ENCODE measurements around the gene BPIFB3. TPM values are rescaled to one million over a fixed set of nuclear protein-coding genes. Genes with fewer than 3 reads are reported as not detected.

Gene BPIFB3
- polyA plus RNA-seq, 1 experiment = not detected

GRCh38 chr20:33025318-33025876 is 28.3 kb upstream of the BPIFB3 start:
- Histone ChIP-seq H3K27me3 (ENCODE audit: control insufficient read depth, insufficient read depth, low read length) (0 out of 2 replicates have a peak, but pooled peaks cover 2% of the 10 kb centered on the region), H3K36me3 (ENCODE audit: control insufficient read depth, insufficient read depth, low read length) (no peaks in the 10 kb centered on the region), H3K4me3 (ENCODE audit: low read depth, low read length) (no peak overlapping the region)
- ChIA-PET CTCF (no interaction called here), POLR2A (no interaction called here)
- DNase-seq (ENCODE audit: low read depth) = no peak
- TF ChIP-seq CTCF (IDR thresholded peaks at IDR 0.05; ENCODE audit: insufficient read depth, low read depth, low read length) = no peak

GRCh38 chr20:33026072-33026778 is 27.5 kb upstream of the BPIFB3 start:
- no peaks in the 10 kb centered on the region for H3K36me3 ChIP-seq (ENCODE audit: control insufficient read depth, insufficient read depth, low read length)
- H3K4me3 ChIP-seq (ENCODE audit: low read depth, low read length) = no peak overlapping the region
- ChIA-PET CTCF (no interaction called here), POLR2A (no interaction called here)
- no peak for TF ChIP-seq CTCF (IDR thresholded peaks at IDR 0.05; ENCODE audit: insufficient read depth, low read depth, low read length)
- DNase-seq (ENCODE audit: low read depth) = no peak
- 0 out of 2 replicates have a peak, but pooled peaks cover 2% of the 10 kb centered on the region for H3K27me3 ChIP-seq (ENCODE audit: control insufficient read depth, insufficient read depth, low read length)

GRCh38 chr20:33026779-33027759 is 26.6 kb upstream of the BPIFB3 start:
- CTCF ChIA-PET = no interaction called here

GRCh38 chr20:33027769-33028751 is 25.6 kb upstream of the BPIFB3 start:
- Histone ChIP-seq H3K27me3 (ENCODE audit: control insufficient read depth, insufficient read depth, low read length) (0 out of 2 replicates have a peak, but pooled peaks cover 2% of the 10 kb centered on the region), H3K36me3 (ENCODE audit: control insufficient read depth, insufficient read depth, low read length) (no peaks in the 10 kb centered on the region), H3K4me3 (ENCODE audit: low read depth, low read length) (no peak overlapping the region)
- TF ChIP-seq CTCF (IDR thresholded peaks at IDR 0.05; ENCODE audit: insufficient read depth, low read depth, low read length) = no peak
- POLR2A ChIA-PET = no interaction called here
- DNase-seq (ENCODE audit: low read depth) = no peak
- CTCF ChIA-PET = no interaction called here

More at GRCh38 chr20:33026779-33027759, 26.6 kb upstream of the BPIFB3 start:
- POLR2A ChIA-PET = no interaction called here
- no peak overlapping the region for H3K4me3 ChIP-seq (ENCODE audit: low read depth, low read length)
- no peak for TF ChIP-seq CTCF (IDR thresholded peaks at IDR 0.05; ENCODE audit: insufficient read depth, low read depth, low read length)
- no peaks in the 10 kb centered on the region for H3K36me3 ChIP-seq (ENCODE audit: control insufficient read depth, insufficient read depth, low read length)
- 0 out of 2 replicates have a peak, but pooled peaks cover 2% of the 10 kb centered on the region for H3K27me3 ChIP-seq (ENCODE audit: control insufficient read depth, insufficient read depth, low read length)
- no peak for DNase-seq (ENCODE audit: low read depth)
